A172 (cell line): ENCODE measurements around the gene SPP2. TPM values are rescaled to one million over a fixed set of nuclear protein-coding genes. Genes with fewer than 3 reads are reported as not detected.
A peak's percentile ranks its signal among the peaks of the same experiment; 100 is the strongest.

ENCODE experiments used
- DNase-seq: peaks from one replicate; pipeline ENCODE4 v3.0.0-alpha.2; 2015; ENCODE audit warnings: low spot score
- total RNA-seq: library from RNA; depleted of rRNA; stranded (reverse); fragments of >200 nt; shearing (Covaris generic); gene quantifications from 2 replicates; pipeline ENCODE4 v1.2.3, GENCODE V29; 2014; rRNA removed

Gene SPP2
- not detected in 2 replicates for total RNA-seq

GRCh38 chr2:234050455-234051135 is at the start of gene SPP2:
SPP2 (plus strand) TSS chr2:234050702; CDS start chr2:234050787, 85 bp downstream.
- DNase-seq, result no peak

- DNase-seq, result no peak
Observed at GRCh38 chr2:234001380-234002160, 48.9 kb upstream of the SPP2 start.

- no peak for DNase-seq
Observed at GRCh38 chr2:234002281-234002680, 48.2 kb upstream of the SPP2 start.

GRCh38 chr2:234003972-234004617 is 46.4 kb upstream of the SPP2 start:
- DNase-seq, result peak; percentile 98

GRCh38 chr2:234005126-234005525 is 45.4 kb upstream of the SPP2 start:
- DNase-seq, result no peak

- DNase-seq, result no peak
Observed at GRCh38 chr2:234006501-234006900, 44.0 kb upstream of the SPP2 start.

GRCh38 chr2:234014427-234014826 is 36.1 kb upstream of the SPP2 start:
- no peak for DNase-seq

GRCh38 chr2:234015861-234016260 is 34.6 kb upstream of the SPP2 start:
- DNase-seq, result no peak

- no peak for DNase-seq
Observed at GRCh38 chr2:234019896-234020295, 30.6 kb upstream of the SPP2 start.

GRCh38 chr2:234020332-234020731 is 30.2 kb upstream of the SPP2 start:
- no peak for DNase-seq

GRCh38 chr2:234022424-234022823 is 28.1 kb upstream of the SPP2 start:
- no peak for DNase-seq

- no peak for DNase-seq
Observed at GRCh38 chr2:234024304-234024703, 26.2 kb upstream of the SPP2 start.

GRCh38 chr2:234025466-234025865 is 25.0 kb upstream of the SPP2 start:
- no peak for DNase-seq

- DNase-seq, result peak; percentile 27
Observed at GRCh38 chr2:234025891-234026401, 24.6 kb upstream of the SPP2 start.

GRCh38 chr2:234026693-234027254 is 23.7 kb upstream of the SPP2 start:
- DNase-seq, result no peak

- DNase-seq, result no peak
Observed at GRCh38 chr2:234027641-234028040, 22.9 kb upstream of the SPP2 start.

- no peak for DNase-seq
Observed at GRCh38 chr2:234029150-234029733, 21.3 kb upstream of the SPP2 start.

GRCh38 chr2:234031207-234031606 is 19.3 kb upstream of the SPP2 start:
- DNase-seq, result no peak

GRCh38 chr2:234032279-234032856 is 18.1 kb upstream of the SPP2 start:
- peak; percentile 59 for DNase-seq

GRCh38 chr2:234033174-234033573 is 17.3 kb upstream of the SPP2 start:
- no peak for DNase-seq

GRCh38 chr2:234033885-234034284 is 16.6 kb upstream of the SPP2 start:
- DNase-seq, result no peak
